LNCAP (cell line): Measurements from ENCODE around the gene MGRN1.

ENCODE experiments used
- TF ChIP-seq, protein P1 (sequence below): fragments of 450-650 bp; IDR thresholded peaks from 2 replicates; pipeline ENCODE4 v1.5.1; 2017; ENCODE audit warnings: mild to moderate bottlenecking

MGRN1 gene

DNA sequence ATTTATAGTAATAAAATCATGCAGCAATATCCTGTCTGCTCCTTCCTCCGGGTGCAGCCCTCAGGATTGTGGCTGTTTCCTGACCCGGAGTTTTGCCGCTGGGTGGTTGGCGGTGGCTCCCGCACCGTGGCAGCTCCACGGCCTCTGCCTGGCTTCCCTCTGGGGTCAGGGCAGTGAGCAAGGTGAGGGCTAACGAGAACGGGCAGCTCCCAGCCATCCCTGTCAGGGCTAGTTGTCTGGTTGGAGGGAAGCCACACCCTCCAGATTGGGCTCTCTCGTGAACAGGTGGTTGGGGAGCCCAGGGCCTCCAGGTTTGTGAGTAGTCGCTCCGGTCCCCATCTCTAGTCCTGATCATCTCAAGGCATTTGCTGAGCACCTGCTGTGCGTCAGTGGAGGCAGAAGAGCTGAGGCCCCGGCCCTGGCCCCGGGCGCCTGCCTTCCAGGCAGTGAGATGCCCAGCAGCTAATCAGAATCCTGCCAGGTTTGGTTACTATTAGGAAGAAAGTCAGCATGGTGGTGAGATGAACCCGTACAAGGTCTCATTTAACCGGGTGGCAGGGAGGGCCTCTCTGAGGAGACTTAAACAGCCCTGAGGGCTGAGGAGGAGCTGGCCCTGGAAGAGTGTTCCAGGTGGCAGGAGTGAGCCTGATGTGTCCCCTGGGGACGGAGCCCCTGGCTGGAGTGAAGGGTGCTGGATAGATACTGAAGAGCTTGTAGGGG is 66.5 kb downstream of the MGRN1 start:
- TF ChIP-seq, protein P1, sequence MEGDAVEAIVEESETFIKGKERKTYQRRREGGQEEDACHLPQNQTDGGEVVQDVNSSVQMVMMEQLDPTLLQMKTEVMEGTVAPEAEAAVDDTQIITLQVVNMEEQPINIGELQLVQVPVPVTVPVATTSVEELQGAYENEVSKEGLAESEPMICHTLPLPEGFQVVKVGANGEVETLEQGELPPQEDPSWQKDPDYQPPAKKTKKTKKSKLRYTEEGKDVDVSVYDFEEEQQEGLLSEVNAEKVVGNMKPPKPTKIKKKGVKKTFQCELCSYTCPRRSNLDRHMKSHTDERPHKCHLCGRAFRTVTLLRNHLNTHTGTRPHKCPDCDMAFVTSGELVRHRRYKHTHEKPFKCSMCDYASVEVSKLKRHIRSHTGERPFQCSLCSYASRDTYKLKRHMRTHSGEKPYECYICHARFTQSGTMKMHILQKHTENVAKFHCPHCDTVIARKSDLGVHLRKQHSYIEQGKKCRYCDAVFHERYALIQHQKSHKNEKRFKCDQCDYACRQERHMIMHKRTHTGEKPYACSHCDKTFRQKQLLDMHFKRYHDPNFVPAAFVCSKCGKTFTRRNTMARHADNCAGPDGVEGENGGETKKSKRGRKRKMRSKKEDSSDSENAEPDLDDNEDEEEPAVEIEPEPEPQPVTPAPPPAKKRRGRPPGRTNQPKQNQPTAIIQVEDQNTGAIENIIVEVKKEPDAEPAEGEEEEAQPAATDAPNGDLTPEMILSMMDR: no peak

DNA sequence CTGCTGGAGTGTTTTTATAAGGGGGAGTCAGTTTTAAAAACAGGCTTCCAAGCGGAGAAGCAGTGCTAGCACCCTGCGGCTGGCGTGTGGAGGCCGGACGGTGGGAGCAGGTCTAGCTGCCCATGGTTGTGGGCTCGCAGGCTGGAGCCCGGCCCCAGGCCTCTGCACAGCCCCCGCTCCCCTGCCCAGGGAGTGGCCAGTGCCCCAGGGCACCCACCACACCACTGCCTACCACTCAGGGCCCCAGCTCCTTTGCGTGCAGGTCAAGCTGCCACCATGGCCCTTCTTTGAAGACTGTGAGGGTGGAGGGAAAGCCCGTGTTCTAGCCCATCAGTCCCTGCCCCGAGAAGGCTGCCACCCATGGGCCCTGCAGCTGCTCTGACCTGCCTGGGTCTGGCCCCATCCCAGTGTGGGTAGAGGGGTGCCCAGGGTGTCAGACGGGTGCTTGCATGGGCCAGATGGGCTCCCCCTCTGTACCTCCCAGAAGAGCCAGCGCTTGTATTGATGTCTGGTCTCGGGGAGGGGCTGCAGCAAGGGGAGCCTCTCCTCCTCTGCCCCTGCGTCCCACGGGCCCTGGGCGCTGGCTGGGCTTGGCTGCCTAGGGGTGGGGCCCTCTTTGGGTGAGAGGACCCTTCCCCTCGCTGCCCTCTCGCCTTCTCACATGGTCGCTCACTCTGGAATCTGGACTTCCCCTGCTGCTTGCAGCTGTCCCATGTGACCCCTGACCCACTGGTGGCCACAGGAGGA is 67.2 kb downstream of the MGRN1 start:
- TF ChIP-seq, protein P1: no peak

DNA sequence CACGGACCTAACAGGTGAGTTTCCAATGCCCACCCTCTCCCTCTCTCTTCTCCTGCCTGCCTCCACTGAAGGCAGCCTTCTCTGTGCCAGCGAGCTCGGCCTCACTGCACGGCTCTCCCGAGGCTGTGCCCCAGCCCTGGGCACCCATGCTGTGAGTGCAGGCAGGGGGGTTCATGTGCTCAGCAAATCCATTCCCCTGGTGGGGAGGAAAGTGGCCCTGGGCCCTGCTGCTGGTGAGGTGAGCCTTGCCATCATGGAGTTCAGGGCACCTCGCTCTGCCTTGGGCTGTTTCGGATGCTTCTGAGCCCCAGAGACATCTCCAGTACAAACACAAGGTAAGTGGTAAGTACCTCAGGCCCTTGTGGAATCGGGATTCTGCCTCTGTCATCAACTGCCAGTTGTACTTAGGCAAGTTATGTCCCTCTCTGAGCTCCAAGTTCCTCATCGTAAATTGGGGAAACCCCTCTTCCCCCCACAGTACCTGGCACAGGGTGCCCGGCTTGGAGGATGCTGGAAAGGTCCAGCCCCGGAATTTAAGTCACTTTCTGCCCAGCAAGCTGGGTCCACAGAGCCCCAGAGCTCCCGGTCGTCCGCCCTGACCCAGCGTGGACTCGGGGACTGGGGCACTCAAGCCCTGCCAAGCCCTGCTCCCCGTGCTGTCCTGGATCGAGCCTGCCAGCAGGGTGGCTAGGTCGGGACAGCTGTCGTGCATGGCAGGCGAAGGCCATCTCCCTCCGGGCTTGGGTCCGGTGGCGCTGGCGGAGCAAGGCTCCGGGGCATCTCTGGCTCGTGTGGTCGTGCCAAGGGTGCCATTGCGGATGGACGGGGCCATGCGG is 68.1 kb downstream of the MGRN1 start:
- TF ChIP-seq, protein P1: no peak

DNA sequence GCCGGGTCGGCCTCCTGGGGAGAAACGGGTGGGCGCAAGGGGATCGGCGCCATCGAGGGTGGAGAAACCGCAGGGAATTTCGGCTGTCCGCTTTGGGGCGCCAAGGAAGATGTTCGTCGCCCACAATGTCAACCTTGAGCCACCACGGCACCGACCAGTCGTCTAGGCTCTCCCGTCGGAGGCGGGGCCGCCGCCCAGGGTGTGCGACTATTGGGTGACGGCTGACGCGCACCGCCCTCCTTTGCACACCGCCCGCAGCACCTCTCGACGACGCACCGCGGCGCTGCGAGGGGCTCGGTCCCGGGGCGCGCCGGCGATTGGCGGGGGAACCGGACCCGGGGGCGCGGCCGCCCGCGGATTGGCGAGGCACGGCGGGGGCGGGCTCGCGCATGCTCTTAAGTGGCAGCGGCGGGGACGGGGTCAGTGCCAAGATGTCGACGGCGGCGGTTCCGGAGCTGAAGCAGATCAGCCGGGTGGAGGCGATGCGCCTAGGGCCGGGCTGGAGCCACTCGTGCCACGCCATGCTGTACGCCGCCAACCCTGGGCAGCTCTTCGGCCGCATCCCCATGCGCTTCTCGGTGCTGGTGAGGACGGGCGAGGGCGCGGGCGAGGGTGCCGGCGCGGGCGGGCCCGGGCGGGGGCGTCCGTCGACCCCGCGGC is 68.8 kb downstream of the MGRN1 start, which contains the start of gene NUDT16L1:
TSS of gene NUDT16L1 (plus strand) at position 267 of the 660 bp plus-strand sequence. CDS start at position 432, 165 bp downstream.
- TF ChIP-seq, protein P1: no peak; the same call in 1 of the 2 replicates

DNA sequence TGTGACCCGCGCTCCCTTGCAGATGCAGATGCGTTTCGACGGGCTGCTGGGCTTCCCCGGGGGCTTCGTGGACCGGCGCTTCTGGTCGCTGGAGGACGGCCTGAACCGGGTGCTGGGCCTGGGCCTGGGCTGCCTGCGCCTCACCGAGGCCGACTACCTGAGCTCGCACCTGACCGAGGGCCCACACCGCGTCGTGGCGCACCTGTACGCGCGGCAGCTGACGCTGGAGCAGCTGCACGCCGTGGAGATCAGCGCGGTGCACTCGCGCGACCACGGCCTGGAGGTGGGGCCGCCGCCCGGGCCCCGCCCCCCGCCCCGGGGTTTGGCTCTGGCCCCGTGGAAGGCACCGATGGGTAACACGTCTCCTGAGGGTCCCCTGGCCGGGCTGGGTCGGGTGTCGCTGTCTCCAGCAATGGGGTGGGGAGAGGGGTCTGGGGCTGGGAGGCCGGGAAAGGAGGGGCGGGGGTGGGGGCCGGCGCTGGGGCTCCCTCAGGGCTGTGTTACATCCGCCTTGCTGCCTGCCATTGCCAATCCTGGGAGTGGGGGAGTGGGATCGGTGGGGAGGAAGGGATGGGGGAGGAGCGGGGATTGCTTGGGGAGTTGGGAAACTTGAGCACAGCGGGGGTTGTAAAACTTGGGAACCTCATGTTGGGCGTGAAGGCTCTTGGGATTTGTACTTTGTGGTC is 69.5 kb downstream of the MGRN1 start:
- TF ChIP-seq, protein P1: no peak

DNA sequence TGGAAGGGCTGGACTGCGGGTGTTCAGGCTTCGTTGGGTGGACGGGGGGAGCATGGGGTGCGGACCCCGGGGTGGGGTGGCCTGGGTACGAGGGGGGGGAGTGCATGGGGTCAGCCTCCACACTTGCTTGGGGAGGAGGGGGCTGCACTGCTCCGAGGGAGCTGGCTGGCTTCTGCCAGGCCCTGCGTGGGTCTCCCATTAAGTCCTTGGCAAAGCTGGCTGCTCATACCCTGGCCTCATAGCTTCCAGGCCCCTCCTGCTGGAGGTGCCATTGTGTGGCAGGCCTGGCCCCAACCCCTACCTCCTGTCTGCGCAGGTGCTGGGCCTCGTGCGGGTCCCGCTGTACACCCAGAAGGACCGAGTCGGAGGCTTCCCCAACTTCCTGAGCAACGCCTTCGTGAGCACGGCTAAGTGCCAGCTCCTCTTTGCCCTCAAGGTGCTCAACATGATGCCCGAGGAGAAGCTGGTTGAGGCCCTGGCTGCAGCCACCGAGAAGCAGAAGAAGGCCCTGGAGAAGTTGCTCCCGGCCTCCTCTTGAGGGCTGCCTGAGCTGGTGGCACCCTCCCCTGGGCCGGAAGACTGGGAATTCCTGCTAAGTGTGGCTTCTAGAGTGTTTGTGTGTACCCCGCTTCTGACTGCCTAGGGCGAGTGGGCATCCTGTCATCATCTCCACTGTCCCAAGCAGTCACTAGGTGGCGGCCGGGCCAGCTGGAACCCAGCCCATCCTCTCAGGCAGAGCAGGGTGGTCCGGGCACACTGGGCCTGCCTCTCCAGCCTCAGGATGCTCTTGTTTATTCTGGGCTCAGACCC is 70.2 kb downstream of the MGRN1 start:
- TF ChIP-seq, protein P1: no peak
